A549 treated with RU486 at 1 μM for 4 hours (cell line): ENCODE measurements around the gene INO80C. TPM values are rescaled to one million over a fixed set of nuclear protein-coding genes. Genes with fewer than 3 reads are reported as not detected.

ENCODE experiments used
- total RNA-seq: library from RNA; stranded (reverse); fragments of 200-300 nt; extraction: Qiagen RNA extraction; gene quantifications from 5 replicates; pipeline ENCODE4 v1.2.3, GENCODE V29; 2022; ENCODE audit warnings: low read depth

Gene INO80C
- 22.2 to 26.9 TPM (median 23.5 TPM) in 5 replicates for total RNA-seq

GRCh38 chr18:35497370-35498197 lies at the start of gene INO80C:
Gene INO80C (minus strand): TSS chr18:35497960. CDS start chr18:35497874, 86 bp downstream.

Other genes starting within 250 kb of the INO80C start
- gene ZSCAN30, start 207.7 kb downstream of the INO80C start, total RNA-seq, result 0.53 to 0.96 TPM (median 0.71 TPM) in 5 replicates
- gene ZNF24, start 153.5 kb downstream of the INO80C start, total RNA-seq, result 8.8 to 12.5 TPM (median 11.8 TPM) in 5 replicates
- gene ZNF396, start 120.6 kb downstream of the INO80C start, total RNA-seq, result 0.41 to 0.94 TPM (median 0.64 TPM) in 5 replicates
- gene GALNT1, start 83.8 kb upstream of the INO80C start, total RNA-seq, result 42.3 to 72.1 TPM (median 58.5 TPM) in 5 replicates